ENCODE results near the gene CREBBP.

Gene CREBBP

GRCh38 chr16:3879887-3880564 lies 487 bp downstream of the CREBBP start:
- DNase-seq (ENCODE audit: low read depth): no peak

- no peak for DNase-seq (ENCODE audit: low read depth)
Observed at GRCh38 chr16:3879258-3879886, 1.1 kb downstream of the CREBBP start.

GRCh38 chr16:3878610-3879009 lies 1.9 kb downstream of the CREBBP start:
- DNase-seq (ENCODE audit: low read depth): no peak

- no peak for DNase-seq (ENCODE audit: low read depth)
Observed at GRCh38 chr16:3876695-3877094, 3.8 kb downstream of the CREBBP start.

- DNase-seq (ENCODE audit: low read depth): no peak
Observed at GRCh38 chr16:3876160-3876559, 4.4 kb downstream of the CREBBP start.

- no peak for DNase-seq (ENCODE audit: low read depth)
Observed at GRCh38 chr16:3874794-3875692, 5.5 kb downstream of the CREBBP start.

GRCh38 chr16:3874242-3874641 lies 6.3 kb downstream of the CREBBP start:
- no peak for DNase-seq (ENCODE audit: low read depth)

- DNase-seq (ENCODE audit: low read depth): no peak
Observed at GRCh38 chr16:3873482-3874173, 6.9 kb downstream of the CREBBP start.

GRCh38 chr16:3872216-3872895 lies 8.2 kb downstream of the CREBBP start:
- no peak for DNase-seq (ENCODE audit: low read depth)

- no peak for DNase-seq (ENCODE audit: low read depth)
Observed at GRCh38 chr16:3868967-3869366, 11.5 kb downstream of the CREBBP start.

- no peak for DNase-seq (ENCODE audit: low read depth)
Observed at GRCh38 chr16:3868556-3868955, 12.0 kb downstream of the CREBBP start.

- no peak for DNase-seq (ENCODE audit: low read depth)
Observed at GRCh38 chr16:3866703-3867431, 13.6 kb downstream of the CREBBP start.

GRCh38 chr16:3865241-3865640 lies 15.3 kb downstream of the CREBBP start:
- no peak for DNase-seq (ENCODE audit: low read depth)

GRCh38 chr16:3864562-3864961 lies 16.0 kb downstream of the CREBBP start:
- DNase-seq (ENCODE audit: low read depth): no peak

- no peak for DNase-seq (ENCODE audit: low read depth)
Observed at GRCh38 chr16:3863587-3863986, 16.9 kb downstream of the CREBBP start.

- DNase-seq (ENCODE audit: low read depth): no peak
Observed at GRCh38 chr16:3861808-3862451, 18.6 kb downstream of the CREBBP start.

GRCh38 chr16:3859889-3860288 lies 20.6 kb downstream of the CREBBP start:
- DNase-seq (ENCODE audit: low read depth): no peak

GRCh38 chr16:3858801-3859200 lies 21.7 kb downstream of the CREBBP start:
- no peak for DNase-seq (ENCODE audit: low read depth)

- no peak for DNase-seq (ENCODE audit: low read depth)
Observed at GRCh38 chr16:3857189-3858043, 23.1 kb downstream of the CREBBP start.

Data from stimulated activated CD8-positive, alpha-beta memory T cell treated with anti-CD3 and anti-CD28 coated beads, Interleukin-7, amount 100 ng/mL, for 24 hours (primary cell).